Stimulated activated CD8-positive, alpha-beta memory T cell treated with anti-CD3 and anti-CD28 coated beads, Interleukin-15, amount 100 ng/mL, for 1 hour (primary cell): ENCODE measurements around the gene SH3RF3.

Source experiments
- DNase-seq: peaks from one replicate; pipeline ENCODE4 v3.0.0-alpha.2; 2020; ENCODE audit warnings: low read depth

The SH3RF3 gene

DNA sequence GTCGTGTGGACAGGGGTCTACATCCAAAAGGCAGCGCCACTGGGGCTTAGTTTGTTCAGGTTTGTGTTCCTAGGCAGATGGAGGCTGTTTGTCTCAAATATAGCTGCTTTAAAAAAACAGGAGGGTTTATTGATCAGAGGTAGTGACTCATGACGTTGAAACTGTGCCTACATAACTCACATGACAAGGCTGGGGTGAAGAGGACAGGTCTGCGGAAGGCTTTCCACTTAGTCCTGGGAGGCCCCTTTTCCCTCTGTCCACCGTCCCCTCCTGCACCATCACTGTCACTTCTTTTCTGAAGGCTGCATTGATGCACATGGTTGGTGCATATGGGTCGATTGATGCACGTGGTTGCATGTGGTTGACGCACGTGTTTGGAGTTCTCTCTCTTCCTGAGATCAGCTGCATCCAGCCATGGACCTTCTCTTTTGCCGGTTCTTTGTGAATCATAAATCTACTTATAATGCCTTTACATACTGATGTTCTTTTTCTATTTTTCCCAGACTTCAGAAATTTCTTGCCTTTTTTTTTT is 10.9 kb downstream of the SH3RF3 start:
- DNase-seq, result no peak

DNA sequence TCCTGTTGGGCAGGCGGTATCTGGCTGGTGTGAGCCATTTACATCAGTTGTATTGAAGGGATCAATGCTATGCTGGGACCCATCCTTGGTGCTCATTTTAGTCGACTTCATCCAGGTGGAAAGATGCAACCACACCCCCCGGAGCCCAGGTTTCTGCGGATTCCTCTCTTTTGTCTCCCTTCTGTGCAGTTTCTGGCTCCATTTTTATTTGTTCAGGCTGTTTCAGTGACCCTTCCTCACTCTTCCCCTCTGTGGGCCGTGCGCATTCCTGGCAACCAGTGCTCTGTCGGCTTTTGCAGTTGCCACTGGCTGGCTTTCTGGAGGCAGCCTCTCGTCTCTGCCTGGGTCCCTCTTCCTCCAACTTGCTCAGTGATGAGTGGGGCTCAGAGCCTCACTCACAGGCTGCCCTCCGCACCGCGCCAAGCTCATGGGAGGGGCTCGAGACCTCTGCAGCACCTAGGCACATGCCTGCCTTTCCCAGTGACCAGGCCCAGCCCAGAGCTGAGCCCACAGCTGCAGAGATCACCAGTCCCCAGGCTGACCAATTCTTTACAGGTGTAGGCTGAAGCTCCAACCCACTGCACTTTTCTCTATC is 12.1 kb downstream of the SH3RF3 start:
- DNase-seq, result no peak

- no peak for DNase-seq
Measured at GRCh38 chr2:109141727-109142283, 12.8 kb downstream of the SH3RF3 start.

GRCh38 chr2:109142416-109143210 is 13.6 kb downstream of the SH3RF3 start:
- DNase-seq, result no peak

GRCh38 chr2:109143214-109144187 is 14.5 kb downstream of the SH3RF3 start:
- no peak for DNase-seq

- DNase-seq, result no peak
Measured at GRCh38 chr2:109144271-109144670, 15.3 kb downstream of the SH3RF3 start.

GRCh38 chr2:109144721-109145120 is 15.7 kb downstream of the SH3RF3 start:
- no peak for DNase-seq

DNA sequence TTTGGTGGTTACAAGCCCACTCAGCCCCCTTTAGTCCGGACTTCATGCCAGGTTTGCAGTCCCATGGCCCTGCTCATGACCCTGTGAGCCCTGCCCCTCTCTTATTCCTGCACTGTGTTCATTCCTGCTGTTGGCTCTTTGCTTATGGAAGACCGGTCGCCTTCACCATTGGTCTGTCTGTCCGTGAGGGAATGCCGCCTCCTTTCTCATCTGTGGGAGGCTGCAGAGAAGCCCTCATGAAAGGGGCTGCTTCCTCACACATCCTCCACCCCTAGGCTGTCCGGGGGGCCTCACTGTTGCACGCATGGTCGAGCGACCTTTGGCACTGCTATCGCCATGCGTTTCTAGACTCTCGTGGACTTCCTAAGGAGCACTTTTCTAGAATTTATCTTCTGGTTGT is 16.3 kb downstream of the SH3RF3 start:
- no peak for DNase-seq

- DNase-seq, result no peak
Measured at GRCh38 chr2:109147405-109147804, 18.4 kb downstream of the SH3RF3 start.

- DNase-seq, result no peak
Measured at GRCh38 chr2:109148117-109148746, 19.2 kb downstream of the SH3RF3 start.

DNA sequence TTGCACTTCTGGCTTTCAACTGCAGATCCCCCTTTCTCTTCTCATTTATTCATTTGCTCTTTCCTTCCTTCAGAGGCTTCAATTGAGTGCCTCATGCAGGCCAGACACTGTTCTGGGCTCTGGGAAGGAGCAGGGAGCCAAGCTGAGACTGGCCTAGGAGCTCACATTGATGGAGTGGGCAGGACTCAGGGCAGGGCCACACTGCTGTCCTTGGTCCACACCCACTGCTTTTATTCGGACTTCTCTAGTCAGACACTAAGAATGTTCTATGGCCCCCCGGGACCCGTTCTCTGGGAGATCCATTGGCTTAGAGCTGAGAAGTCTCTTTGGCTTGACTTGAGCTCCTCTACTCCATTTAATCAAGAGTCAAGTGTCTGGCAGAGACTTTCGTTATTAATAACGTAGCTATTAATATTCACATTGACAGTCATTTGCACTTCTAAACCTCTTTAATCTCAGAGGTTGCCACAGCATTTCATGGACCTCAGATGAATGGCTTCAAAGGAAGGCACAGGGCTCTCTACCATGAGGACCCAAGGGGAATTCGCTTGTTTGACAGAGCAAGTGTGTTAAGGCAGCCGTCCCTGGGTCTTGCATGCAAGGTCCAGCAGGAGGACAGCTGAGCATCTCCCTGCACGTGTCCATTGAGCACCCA is 20.1 kb downstream of the SH3RF3 start:
- no peak for DNase-seq

GRCh38 chr2:109150559-109150958 is 21.6 kb downstream of the SH3RF3 start:
- DNase-seq, result no peak

GRCh38 chr2:109151519-109151918 is 22.5 kb downstream of the SH3RF3 start:
- no peak for DNase-seq

- no peak for DNase-seq
Measured at GRCh38 chr2:109153005-109153784, 24.2 kb downstream of the SH3RF3 start.

GRCh38 chr2:109153807-109154206 is 24.8 kb downstream of the SH3RF3 start:
- DNase-seq, result no peak

- DNase-seq, result no peak
Measured at GRCh38 chr2:109154226-109154625, 25.2 kb downstream of the SH3RF3 start.

- DNase-seq, result no peak
Measured at GRCh38 chr2:109155553-109156451, 26.8 kb downstream of the SH3RF3 start.

DNA sequence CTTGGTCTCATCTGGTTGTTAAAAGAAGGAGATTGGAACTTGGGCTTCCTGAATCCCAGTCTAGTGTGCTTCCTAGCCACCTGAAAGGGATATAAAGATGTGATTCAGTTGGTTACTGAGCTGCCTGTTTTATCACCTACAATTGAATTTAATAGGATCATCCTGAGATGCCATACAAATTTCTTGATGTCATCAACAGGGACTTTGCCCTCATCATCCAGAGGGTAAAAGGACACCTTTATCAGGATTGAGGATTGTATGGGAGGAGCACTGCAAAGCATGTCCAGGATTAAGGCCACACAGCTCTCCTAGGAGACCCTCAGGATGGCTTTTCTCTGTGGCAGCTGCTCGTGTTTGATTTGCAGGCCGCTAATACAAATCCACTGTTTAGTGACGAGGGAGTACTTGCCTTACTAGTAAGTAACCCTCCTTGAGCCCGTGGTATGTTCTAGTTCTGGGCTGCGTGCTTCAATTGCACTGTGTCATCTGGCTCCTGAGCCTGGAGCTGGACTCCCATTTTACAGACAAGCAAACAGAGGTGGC is 28.6 kb downstream of the SH3RF3 start:
- DNase-seq, result no peak

- no peak for DNase-seq
Measured at GRCh38 chr2:109158237-109158636, 29.2 kb downstream of the SH3RF3 start.
